ENCODE results near the gene CHPF2. TPM values are rescaled to one million over a fixed set of nuclear protein-coding genes. Genes with fewer than 3 reads are reported as not detected.

CHPF2 gene
- polyA plus RNA-seq, 1 donor: 25.1 TPM

- H3K36me3 ChIP-seq (ENCODE audit: control insufficient read depth, insufficient read depth, low read length): no peaks in the 10 kb centered on the region
- no peak for DNase-seq
- no peak overlapping the region for H3K4me3 ChIP-seq (ENCODE audit: low read length)
- WGBS (ENCODE audit: insufficient coverage, low lambda C conversion rate): no CpG with 5 or more reads among the region's 7 CpGs
- peaks cover 30% of the 10 kb centered on the region for H3K4me1 ChIP-seq (ENCODE audit: control insufficient read depth, insufficient read depth, low read length)
- H3K9me3 ChIP-seq (ENCODE audit: control insufficient read depth, low read depth, low read length): no peaks in the 10 kb centered on the region
- no peak overlapping the region for H3K27ac ChIP-seq (ENCODE audit: low read length)
- peaks cover 58% of the 10 kb centered on the region for H3K27me3 ChIP-seq (ENCODE audit: control insufficient read depth, insufficient read depth, low read length)
Measured at GRCh38 chr7:151254316-151254715, 22.0 kb downstream of the CHPF2 start.

GRCh38 chr7:151254851-151255250, 22.6 kb downstream of the CHPF2 start:
- Histone ChIP-seq H3K36me3 (ENCODE audit: control insufficient read depth, insufficient read depth, low read length) (no peaks in the 10 kb centered on the region), H3K9me3 (ENCODE audit: control insufficient read depth, low read depth, low read length) (no peaks in the 10 kb centered on the region), H3K4me1 (ENCODE audit: control insufficient read depth, insufficient read depth, low read length) (peaks cover 25% of the 10 kb centered on the region), H3K27me3 (ENCODE audit: control insufficient read depth, insufficient read depth, low read length) (peaks cover 58% of the 10 kb centered on the region), H3K4me3 (ENCODE audit: low read length) (no peak overlapping the region), H3K27ac (ENCODE audit: low read length) (no peak overlapping the region)
- WGBS (ENCODE audit: insufficient coverage, low lambda C conversion rate): no CpG with 5 or more reads among the region's 11 CpGs
- no peak for DNase-seq

GRCh38 chr7:151255390-151255789, 23.1 kb downstream of the CHPF2 start:
- WGBS (ENCODE audit: insufficient coverage, low lambda C conversion rate): 70% methylated on average over 2 of the region's 7 CpGs
- DNase-seq: no peak
- H3K4me1 ChIP-seq (ENCODE audit: control insufficient read depth, insufficient read depth, low read length): peaks cover 20% of the 10 kb centered on the region
- H3K36me3 ChIP-seq (ENCODE audit: control insufficient read depth, insufficient read depth, low read length): no peaks in the 10 kb centered on the region
- peaks cover 58% of the 10 kb centered on the region for H3K27me3 ChIP-seq (ENCODE audit: control insufficient read depth, insufficient read depth, low read length)
- H3K9me3 ChIP-seq (ENCODE audit: control insufficient read depth, low read depth, low read length): no peaks in the 10 kb centered on the region
- no peak overlapping the region for H3K27ac ChIP-seq (ENCODE audit: low read length)
- H3K4me3 ChIP-seq (ENCODE audit: low read length): no peak overlapping the region

- WGBS (ENCODE audit: insufficient coverage, low lambda C conversion rate): 64% methylated on average over 2 of the region's 16 CpGs
- H3K4me1 ChIP-seq (ENCODE audit: control insufficient read depth, insufficient read depth, low read length): peaks cover 10% of the 10 kb centered on the region
- DNase-seq: no peak
- peaks cover 64% of the 10 kb centered on the region for H3K27me3 ChIP-seq (ENCODE audit: control insufficient read depth, insufficient read depth, low read length)
- H3K9me3 ChIP-seq (ENCODE audit: control insufficient read depth, low read depth, low read length): no peaks in the 10 kb centered on the region
- H3K36me3 ChIP-seq (ENCODE audit: control insufficient read depth, insufficient read depth, low read length): no peaks in the 10 kb centered on the region
- H3K4me3 ChIP-seq (ENCODE audit: low read length): no peak overlapping the region
- no peak overlapping the region for H3K27ac ChIP-seq (ENCODE audit: low read length)
Measured at GRCh38 chr7:151256410-151257045, 24.2 kb downstream of the CHPF2 start.

- no CpG with 5 or more reads among the region's 7 CpGs for WGBS (ENCODE audit: insufficient coverage, low lambda C conversion rate)
- no peak for DNase-seq
- Histone ChIP-seq H3K36me3 (ENCODE audit: control insufficient read depth, insufficient read depth, low read length) (no peaks in the 10 kb centered on the region), H3K27ac (ENCODE audit: low read length) (no peak overlapping the region), H3K9me3 (ENCODE audit: control insufficient read depth, low read depth, low read length) (no peaks in the 10 kb centered on the region), H3K4me1 (ENCODE audit: control insufficient read depth, insufficient read depth, low read length) (peaks cover 3% of the 10 kb centered on the region), H3K27me3 (ENCODE audit: control insufficient read depth, insufficient read depth, low read length) (peaks cover 60% of the 10 kb centered on the region), H3K4me3 (ENCODE audit: low read length) (no peak overlapping the region)
Measured at GRCh38 chr7:151257990-151258389, 25.7 kb downstream of the CHPF2 start.

- no peak for DNase-seq
- H3K4me1 ChIP-seq (ENCODE audit: control insufficient read depth, insufficient read depth, low read length): no peaks in the 10 kb centered on the region
- H3K36me3 ChIP-seq (ENCODE audit: control insufficient read depth, insufficient read depth, low read length): no peaks in the 10 kb centered on the region
- WGBS (ENCODE audit: insufficient coverage, low lambda C conversion rate): no CpG with 5 or more reads among the region's 11 CpGs
- H3K27me3 ChIP-seq (ENCODE audit: control insufficient read depth, insufficient read depth, low read length): peaks cover 43% of the 10 kb centered on the region
- H3K27ac ChIP-seq (ENCODE audit: low read length): no peak overlapping the region
- no peak overlapping the region for H3K4me3 ChIP-seq (ENCODE audit: low read length)
- H3K9me3 ChIP-seq (ENCODE audit: control insufficient read depth, low read depth, low read length): no peaks in the 10 kb centered on the region
Measured at GRCh38 chr7:151260471-151260870, 28.2 kb downstream of the CHPF2 start.

GRCh38 chr7:151260883-151261282, 28.6 kb downstream of the CHPF2 start:
- Histone ChIP-seq H3K4me3 (ENCODE audit: low read length) (no peak overlapping the region), H3K4me1 (ENCODE audit: control insufficient read depth, insufficient read depth, low read length) (no peaks in the 10 kb centered on the region), H3K27me3 (ENCODE audit: control insufficient read depth, insufficient read depth, low read length) (peaks cover 43% of the 10 kb centered on the region), H3K36me3 (ENCODE audit: control insufficient read depth, insufficient read depth, low read length) (no peaks in the 10 kb centered on the region), H3K27ac (ENCODE audit: low read length) (no peak overlapping the region), H3K9me3 (ENCODE audit: control insufficient read depth, low read depth, low read length) (no peaks in the 10 kb centered on the region)
- no peak for DNase-seq
- WGBS (ENCODE audit: insufficient coverage, low lambda C conversion rate): no CpG with 5 or more reads among the region's 8 CpGs

GRCh38 chr7:151261529-151261928, 29.2 kb downstream of the CHPF2 start:
- Histone ChIP-seq H3K4me3 (ENCODE audit: low read length) (no peak overlapping the region), H3K27ac (ENCODE audit: low read length) (no peak overlapping the region), H3K9me3 (ENCODE audit: control insufficient read depth, low read depth, low read length) (no peaks in the 10 kb centered on the region), H3K4me1 (ENCODE audit: control insufficient read depth, insufficient read depth, low read length) (no peaks in the 10 kb centered on the region), H3K36me3 (ENCODE audit: control insufficient read depth, insufficient read depth, low read length) (no peaks in the 10 kb centered on the region), H3K27me3 (ENCODE audit: control insufficient read depth, insufficient read depth, low read length) (peaks cover 40% of the 10 kb centered on the region)
- no peak for DNase-seq
- WGBS (ENCODE audit: insufficient coverage, low lambda C conversion rate): no CpG with 5 or more reads among the region's 10 CpGs

- no peaks in the 10 kb centered on the region for H3K4me1 ChIP-seq (ENCODE audit: control insufficient read depth, insufficient read depth, low read length)
- H3K9me3 ChIP-seq (ENCODE audit: control insufficient read depth, low read depth, low read length): no peaks in the 10 kb centered on the region
- no peaks in the 10 kb centered on the region for H3K36me3 ChIP-seq (ENCODE audit: control insufficient read depth, insufficient read depth, low read length)
- H3K27ac ChIP-seq (ENCODE audit: low read length): no peak overlapping the region
- WGBS (ENCODE audit: insufficient coverage, low lambda C conversion rate): no CpG with 5 or more reads among the region's 5 CpGs
- no peak for DNase-seq
- no peak overlapping the region for H3K4me3 ChIP-seq (ENCODE audit: low read length)
- peaks cover 32% of the 10 kb centered on the region for H3K27me3 ChIP-seq (ENCODE audit: control insufficient read depth, insufficient read depth, low read length)
Measured at GRCh38 chr7:151264615-151265014, 32.3 kb downstream of the CHPF2 start.

- WGBS (ENCODE audit: insufficient coverage, low lambda C conversion rate): 80% methylated on average over 1 of the region's 9 CpGs
- H3K9me3 ChIP-seq (ENCODE audit: control insufficient read depth, low read depth, low read length): no peaks in the 10 kb centered on the region
- H3K4me1 ChIP-seq (ENCODE audit: control insufficient read depth, insufficient read depth, low read length): no peaks in the 10 kb centered on the region
- DNase-seq: no peak
- H3K36me3 ChIP-seq (ENCODE audit: control insufficient read depth, insufficient read depth, low read length): no peaks in the 10 kb centered on the region
- no peak overlapping the region for H3K4me3 ChIP-seq (ENCODE audit: low read length)
- peaks cover 26% of the 10 kb centered on the region for H3K27me3 ChIP-seq (ENCODE audit: control insufficient read depth, insufficient read depth, low read length)
- no peak overlapping the region for H3K27ac ChIP-seq (ENCODE audit: low read length)
Measured at GRCh38 chr7:151265351-151265931, 33.2 kb downstream of the CHPF2 start.

- no peak for DNase-seq
- no peaks in the 10 kb centered on the region for H3K36me3 ChIP-seq (ENCODE audit: control insufficient read depth, insufficient read depth, low read length)
- H3K27ac ChIP-seq (ENCODE audit: low read length): no peak overlapping the region
- H3K4me3 ChIP-seq (ENCODE audit: low read length): no peak overlapping the region
- WGBS (ENCODE audit: insufficient coverage, low lambda C conversion rate): no CpG with 5 or more reads among the region's 10 CpGs
- peaks cover 10% of the 10 kb centered on the region for H3K27me3 ChIP-seq (ENCODE audit: control insufficient read depth, insufficient read depth, low read length)
- no peaks in the 10 kb centered on the region for H3K9me3 ChIP-seq (ENCODE audit: control insufficient read depth, low read depth, low read length)
- peaks cover 9% of the 10 kb centered on the region for H3K4me1 ChIP-seq (ENCODE audit: control insufficient read depth, insufficient read depth, low read length)
Measured at GRCh38 chr7:151269511-151269910, 37.2 kb downstream of the CHPF2 start.

All from large intestine (tissue), 3 donors.